ENCODE results near the gene WFDC6.

WFDC6 gene

GRCh38 chr20:45515147-45515913 is 24.0 kb downstream of the WFDC6 start, which contains the start of gene SPINT3:
Gene SPINT3, minus strand, starts transcription at chr20:45515622. Its CDS starts 14 bp downstream, at chr20:45515608.
- no peak for DNase-seq

GRCh38 chr20:45510242-45510862 is 28.9 kb downstream of the WFDC6 start:
- DNase-seq = no peak

- no peak for DNase-seq
Observed at GRCh38 chr20:45509091-45509490, 30.2 kb downstream of the WFDC6 start.

- no peak for DNase-seq
Observed at GRCh38 chr20:45508068-45508886, 31.0 kb downstream of the WFDC6 start.

- DNase-seq = no peak
Observed at GRCh38 chr20:45507011-45507820, 32.1 kb downstream of the WFDC6 start.

GRCh38 chr20:45506398-45506797 is 32.9 kb downstream of the WFDC6 start:
- no peak for DNase-seq

- no peak for DNase-seq
Observed at GRCh38 chr20:45503403-45503802, 35.9 kb downstream of the WFDC6 start.

- no peak for DNase-seq
Observed at GRCh38 chr20:45502561-45502960, 36.7 kb downstream of the WFDC6 start.

GRCh38 chr20:45501600-45501999 is 37.7 kb downstream of the WFDC6 start:
- DNase-seq = no peak

- no peak for DNase-seq
Observed at GRCh38 chr20:45500022-45500421, 39.3 kb downstream of the WFDC6 start.

- DNase-seq = no peak
Observed at GRCh38 chr20:45497971-45498494, 41.2 kb downstream of the WFDC6 start.

- DNase-seq = no peak
Observed at GRCh38 chr20:45496166-45496565, 43.1 kb downstream of the WFDC6 start.

- no peak for DNase-seq
Observed at GRCh38 chr20:45495501-45495941, 43.8 kb downstream of the WFDC6 start.

GRCh38 chr20:45489083-45489531 is 50.2 kb downstream of the WFDC6 start:
- no peak for DNase-seq

GRCh38 chr20:45487231-45487635 is 52.0 kb downstream of the WFDC6 start:
- no peak for DNase-seq

GRCh38 chr20:45485388-45485787 is 53.9 kb downstream of the WFDC6 start:
- no peak for DNase-seq

- no peak for DNase-seq
Observed at GRCh38 chr20:45484676-45485075, 54.6 kb downstream of the WFDC6 start.
